GM23248 (cell line): ENCODE measurements around the gene SYF2. TPM values are rescaled to one million over a fixed set of nuclear protein-coding genes. Genes with fewer than 3 reads are reported as not detected.

ENCODE experiments used
- DNase-seq: peaks from one replicate; pipeline ENCODE4 v3.0.0-alpha.2; 2015
- H2AFZ ChIP-seq: fragments of 200-600 bp; sonication (generic); 2 replicates; pipeline ENCODE4 v1.6.1; 2016; ENCODE audit warnings: antibody characterized with exemption
- H3F3A ChIP-seq: fragments of 200-600 bp; sonication (generic); 2 replicates; pipeline ENCODE4 v1.6.1; 2016; ENCODE audit warnings: mild to moderate bottlenecking, antibody characterized with exemption, mixed run types; ENCODE audit not compliant: insufficient read depth
- H3K27ac ChIP-seq: fragments of 200-600 bp; sonication (generic); 2 replicates; pipeline ENCODE4 v1.5.1; 2016; ENCODE audit warnings: mild to moderate bottlenecking
- H3K27me3 ChIP-seq: fragments of 200-600 bp; sonication (generic); replicated peaks from 2 replicates; pipeline ENCODE4 v1.6.1; 2016; ENCODE audit warnings: mild to moderate bottlenecking; ENCODE audit not compliant: insufficient read depth
- H3K36me3 ChIP-seq: fragments of 200-600 bp; sonication (generic); 2 replicates; pipeline ENCODE4 v1.6.1; 2016; ENCODE audit warnings: low read depth, mild to moderate bottlenecking
- H3K4me1 ChIP-seq: fragments of 200-600 bp; sonication (generic); 2 replicates; pipeline ENCODE4 v1.6.1; 2016; ENCODE audit warnings: mild to moderate bottlenecking; ENCODE audit not compliant: insufficient read depth
- H3K4me2 ChIP-seq: fragments of 200-600 bp; sonication (generic); one replicate; pipeline ENCODE4 v1.6.1; 2016; ENCODE audit warnings: mild to moderate bottlenecking; ENCODE audit not compliant: unreplicated experiment
- H3K4me3 ChIP-seq: fragments of 200-600 bp; sonication (generic); 2 replicates; pipeline ENCODE4 v1.5.1; 2016; ENCODE audit warnings: mild to moderate bottlenecking
- H3K79me2 ChIP-seq: fragments of 200-600 bp; sonication (generic); 2 replicates; pipeline ENCODE4 v1.6.1; 2016; ENCODE audit warnings: mild to moderate bottlenecking; ENCODE audit not compliant: insufficient read depth
- H3K9ac ChIP-seq: fragments of 200-600 bp; sonication (generic); 2 replicates; pipeline ENCODE4 v1.6.1; 2016; ENCODE audit warnings: mild to moderate bottlenecking
- H3K9me2 ChIP-seq: fragments of 200-600 bp; sonication (generic); 2 replicates; pipeline ENCODE4 v1.6.1; 2016; ENCODE audit warnings: mixed run types, mild to moderate bottlenecking, moderate library complexity; ENCODE audit not compliant: insufficient read depth
- H3K9me3 ChIP-seq: fragments of 200-600 bp; sonication (generic); one replicate; pipeline ENCODE4 v1.6.1; 2017; ENCODE audit warnings: low read depth
- H4K20me1 ChIP-seq: fragments of 200-600 bp; sonication (generic); 2 replicates; pipeline ENCODE4 v1.6.0; 2016; ENCODE audit not compliant: insufficient read depth
- EZH2 ChIP-seq: fragments of 200-600 bp; sonication (generic); IDR thresholded peaks from 2 replicates; pipeline ENCODE4 v1.6.1; 2018; ENCODE audit warnings: antibody characterized with exemption, mild to moderate bottlenecking; ENCODE audit not compliant: insufficient read depth, poor library complexity, severe bottlenecking
- EZH2phosphoT487 ChIP-seq: fragments of 200-600 bp; sonication (generic); IDR thresholded peaks from 2 replicates; pipeline ENCODE4 v1.6.1; 2018; ENCODE audit warnings: antibody characterized with exemption, moderate library complexity, mild to moderate bottlenecking, low read depth; ENCODE audit not compliant: insufficient read depth
- WGBS, 2 experiments: methylation state at CpG; one replicate each; pipeline ENCODE4 v1.1.6; 2015 to 2017; ENCODE audit warnings: low lambda C conversion rate in 2 of 2, low coverage in 1 of 2; ENCODE audit errors: missing lambda C conversion rate in 2 of 2; 5-methylcytosine and 5-hydroxymethylcytosine counted together
- in situ Hi-C: fragments of 300-500 bp; cut with MboI; formaldehyde crosslinking; loops from 2 replicates; pipeline ENCODE4 v1.15.0; 2020
- polyA plus RNA-seq: library from polyadenylated mRNA; unstranded; fragments of >200 nt; fragmentation: Nextera tagmentation; extraction: Ambion mirVana; gene quantifications from 2 replicates; pipeline ENCODE4 v1.2.1, GENCODE V29; 2016
- total RNA-seq: library from RNA; depleted of rRNA; stranded (reverse); fragments of >200 nt; shearing (Covaris generic); gene quantifications from 2 replicates; pipeline ENCODE4 v1.2.3, GENCODE V29; 2014

SYF2 gene
- total and polyA plus RNA-seq, 2 experiments from 2014 or later: 40.5 to 50.3 TPM

- H3F3A ChIP-seq: peaks cover 6% of the 10 kb centered on the region; the same call in 1 of the 2 replicates
- H3K4me2 ChIP-seq: no peak overlapping the region
- no peak overlapping the region for H3K4me3 ChIP-seq
- no peaks in the 10 kb centered on the region for H3K9me3 ChIP-seq
- H3K36me3 ChIP-seq: peaks cover 62% of the 10 kb centered on the region
- H3K4me1 ChIP-seq: peaks cover 10% of the 10 kb centered on the region
- H4K20me1 ChIP-seq: no peaks in the 10 kb centered on the region
- H3K27ac ChIP-seq: no peak overlapping the region
- peaks cover 17% of the 10 kb centered on the region; the same call in 1 of the 2 replicates for H3K79me2 ChIP-seq
- in situ Hi-C loops: no loop called here
- TF ChIP-seq EZH2 (no peak), EZH2phosphoT487 (no peak)
- no peak overlapping the region for H2AFZ ChIP-seq
- no peaks in the 10 kb centered on the region for H3K9me2 ChIP-seq
- no peak overlapping the region for H3K9ac ChIP-seq
- DNase-seq: peak; percentile 68
- no peaks in the 10 kb centered on the region for H3K27me3 ChIP-seq
- 65 to 66% methylated on average over 3 of the region's 3 CpGs for WGBS, 2 experiments
Observed at GRCh38 chr1:25223471-25223870, 8.8 kb downstream of the SYF2 start.

DNA sequence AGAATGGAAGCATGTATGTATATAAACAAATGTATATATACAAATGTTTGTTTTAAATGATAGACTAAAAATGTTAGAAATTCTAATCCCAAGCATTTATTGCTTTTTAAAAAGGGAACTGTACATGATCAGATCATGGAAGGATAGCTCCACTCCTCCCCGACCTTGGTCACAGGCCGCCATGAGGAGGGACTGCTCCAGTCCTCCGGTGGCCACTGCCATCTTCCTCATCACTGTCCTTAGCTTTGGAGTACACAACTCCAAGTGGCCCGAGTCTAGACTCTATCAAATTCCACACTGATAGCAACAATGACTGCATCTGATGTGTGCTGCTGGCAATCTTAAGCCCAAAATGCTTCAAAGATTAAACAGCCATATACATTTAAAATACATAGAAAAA is 9.7 kb downstream of the SYF2 start:
- H3K9ac ChIP-seq: no peak overlapping the region
- peaks cover 2% of the 10 kb centered on the region; the same call in 1 of the 2 replicates for H3K4me1 ChIP-seq
- no peak for DNase-seq
- no peaks in the 10 kb centered on the region for H3K9me3 ChIP-seq
- H3K4me3 ChIP-seq: no peak overlapping the region
- H2AFZ ChIP-seq: no peak overlapping the region
- 98 to 99% methylated on average over 4 of the region's 4 CpGs for WGBS, 2 experiments
- H3K27me3 ChIP-seq: no peaks in the 10 kb centered on the region
- H4K20me1 ChIP-seq: no peaks in the 10 kb centered on the region
- H3F3A ChIP-seq: no peaks in the 10 kb centered on the region; the same call in 1 of the 2 replicates
- peaks cover 15% of the 10 kb centered on the region; the same call in 1 of the 2 replicates for H3K79me2 ChIP-seq
- no peaks in the 10 kb centered on the region for H3K9me2 ChIP-seq
- peaks cover 53% of the 10 kb centered on the region for H3K36me3 ChIP-seq
- H3K4me2 ChIP-seq: no peak overlapping the region
- in situ Hi-C loops: no loop called here
- TF ChIP-seq EZH2 (no peak), EZH2phosphoT487 (no peak)
- no peak overlapping the region for H3K27ac ChIP-seq

DNA sequence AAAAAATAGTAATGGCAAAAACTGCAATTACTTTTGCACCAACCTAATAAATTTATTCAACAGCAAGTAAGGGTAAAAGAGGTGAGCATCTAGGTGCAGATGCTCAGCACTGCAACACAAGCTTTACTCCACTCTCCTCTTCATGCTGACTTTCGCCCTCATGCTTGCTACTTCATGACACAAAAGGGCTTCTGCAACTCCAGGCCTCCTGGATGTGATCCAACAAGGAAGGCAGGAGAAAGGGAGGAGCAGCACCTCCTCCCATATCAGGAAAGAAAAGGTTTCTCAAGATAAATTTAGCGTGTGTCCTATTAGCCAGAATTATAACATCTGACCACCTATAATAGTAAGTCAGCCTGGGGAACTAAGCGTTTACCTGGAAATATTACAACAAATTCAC is 11.6 kb downstream of the SYF2 start:
- Histone ChIP-seq H3K79me2 (no peaks in the 10 kb centered on the region), H3K4me3 (no peak overlapping the region), H3F3A (no peaks in the 10 kb centered on the region; the same call in 1 of the 2 replicates), H3K27me3 (no peaks in the 10 kb centered on the region), H3K36me3 (peaks cover 42% of the 10 kb centered on the region), H3K4me2 (no peak overlapping the region), H3K27ac (no peak overlapping the region), H3K9me3 (no peaks in the 10 kb centered on the region), H2AFZ (no peak overlapping the region), H4K20me1 (no peaks in the 10 kb centered on the region), H3K4me1 (no peaks in the 10 kb centered on the region), H3K9me2 (no peaks in the 10 kb centered on the region), H3K9ac (no peak overlapping the region)
- in situ Hi-C loops: no loop called here
- 94 to 96% methylated on average over 3 of the region's 3 CpGs for WGBS, 2 experiments
- TF ChIP-seq EZH2: no peak
- TF ChIP-seq EZH2phosphoT487: no peak
- no peak for DNase-seq

GRCh38 chr1:25219661-25220251 is 12.5 kb downstream of the SYF2 start:
- Histone ChIP-seq H3K27ac (no peak overlapping the region), H3K36me3 (peaks cover 37% of the 10 kb centered on the region), H3F3A (no peaks in the 10 kb centered on the region; the same call in 1 of the 2 replicates), H3K4me1 (no peaks in the 10 kb centered on the region), H3K4me3 (no peak overlapping the region), H3K4me2 (no peak overlapping the region), H3K9me2 (no peaks in the 10 kb centered on the region), H4K20me1 (no peaks in the 10 kb centered on the region), H3K9me3 (no peaks in the 10 kb centered on the region), H3K27me3 (no peaks in the 10 kb centered on the region), H3K79me2 (no peaks in the 10 kb centered on the region), H2AFZ (no peak overlapping the region), H3K9ac (no peak overlapping the region)
- 93 to 95% methylated on average over 9 of the region's 9 CpGs for WGBS, 2 experiments
- no peak for DNase-seq
- in situ Hi-C loops: no loop called here
- TF ChIP-seq EZH2phosphoT487: no peak
- TF ChIP-seq EZH2: no peak
